ENCODE results near the gene ACSM6. TPM values are rescaled to one million over a fixed set of nuclear protein-coding genes. Genes with fewer than 3 reads are reported as not detected.
"Not testable (repeated sequence)": the region's sequence is repeated elsewhere in the genome, so short reads cannot be mapped to it uniquely, and the experiment has no call there.

The ACSM6 gene
- total RNA-seq, 1 donor from 2014 or later, result not detected

DNA sequence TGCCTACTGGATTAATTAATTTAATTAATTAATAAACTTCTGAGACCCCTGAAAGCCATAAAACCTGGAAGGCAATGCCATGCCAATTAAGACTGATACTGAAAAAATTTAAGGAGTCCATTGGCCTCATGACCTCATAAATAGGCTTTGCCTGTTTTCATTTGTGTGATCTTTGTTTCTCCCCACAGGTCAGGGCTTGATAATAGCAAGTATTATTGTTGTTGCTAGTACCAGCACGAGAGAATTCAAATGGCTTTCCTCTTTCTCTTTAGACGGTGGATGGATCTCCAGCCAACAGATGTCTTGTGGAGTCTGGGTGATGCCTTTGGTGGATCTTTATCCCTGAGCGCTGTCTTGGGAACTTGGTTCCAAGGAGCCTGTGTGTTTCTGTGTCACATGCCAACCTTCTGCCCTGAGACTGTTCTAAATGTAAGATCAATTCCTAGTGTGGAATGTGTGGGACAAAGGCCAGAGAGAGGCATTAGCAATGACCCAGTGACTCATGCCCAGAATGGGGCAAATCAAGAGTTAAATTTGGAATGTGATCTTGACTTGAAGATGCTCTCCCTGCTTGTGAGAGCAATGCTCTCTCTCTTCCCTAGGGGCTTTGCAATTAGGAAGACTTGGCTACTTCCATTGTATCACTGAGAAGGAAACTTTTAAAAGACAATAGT is 17.7 kb downstream of the ACSM6 start:
- ATAC-seq (no peak), DNase-seq (no peak)
- intact Hi-C loops (cut with micrococcal nuclease), result no loop called here

DNA sequence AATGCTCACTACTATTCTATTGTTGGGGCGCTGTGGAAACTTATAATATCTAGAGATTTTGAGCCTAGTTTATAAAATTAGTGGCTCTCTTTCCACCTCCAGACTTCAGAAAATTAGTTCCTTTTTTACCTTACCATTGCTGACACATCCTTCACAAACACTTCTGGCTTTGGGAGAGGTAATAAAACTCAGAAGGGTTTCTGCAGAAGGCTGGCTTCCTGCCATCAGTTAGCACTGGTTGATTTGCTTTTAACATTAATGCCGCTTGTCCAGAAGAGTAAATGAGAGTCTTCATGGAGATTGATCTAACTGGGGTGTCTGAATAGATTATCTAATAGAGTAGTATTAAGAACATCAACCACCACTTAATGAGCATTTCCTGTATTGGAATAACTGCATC is 20.3 kb downstream of the ACSM6 start:
- no peak for DNase-seq
- intact Hi-C loops (cut with micrococcal nuclease), result no loop called here
- ATAC-seq, result no peak

DNA sequence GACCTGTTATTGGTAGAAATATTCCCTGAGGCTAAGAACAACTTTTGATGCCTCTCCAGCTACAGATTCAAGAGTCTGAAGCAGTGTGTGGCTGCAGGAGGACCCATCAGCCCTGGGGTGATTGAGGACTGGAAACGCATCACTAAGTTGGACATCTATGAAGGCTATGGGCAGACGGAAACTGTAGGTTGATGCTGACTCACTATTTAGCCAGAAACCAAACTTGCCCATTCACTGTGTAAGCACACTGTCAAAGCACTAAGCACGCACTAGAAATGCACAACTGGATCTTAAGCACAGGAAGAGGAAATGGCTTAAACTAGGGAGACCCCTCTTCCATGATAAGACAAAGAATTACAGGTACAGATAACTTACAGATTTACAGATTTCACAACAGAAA is 20.8 kb downstream of the ACSM6 start:
- DNase-seq (no peak), ATAC-seq (no peak)
- intact Hi-C loops (cut with micrococcal nuclease), result no loop called here

DNA sequence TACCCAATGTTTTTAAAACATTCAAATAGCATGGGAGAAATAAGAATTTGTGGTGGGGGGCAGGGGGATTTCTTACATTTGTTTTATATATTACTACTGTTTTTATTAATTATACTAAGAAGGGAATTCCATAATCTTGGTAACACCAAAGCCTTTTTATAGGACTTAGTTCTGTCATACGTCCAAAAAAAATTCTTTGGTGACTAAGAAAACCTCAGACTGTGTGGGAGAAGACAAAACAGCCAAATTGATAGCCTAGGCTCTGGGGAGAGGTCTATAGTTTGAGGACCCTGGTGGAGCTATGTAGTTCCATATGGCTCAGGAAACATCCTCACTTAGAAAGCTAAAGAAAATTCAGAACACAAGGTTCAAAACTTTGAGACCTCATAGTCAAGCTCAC is 23.4 kb downstream of the ACSM6 start:
- intact Hi-C loops (cut with micrococcal nuclease), result no loop called here
- DNase-seq (no peak), ATAC-seq (no peak)

DNA sequence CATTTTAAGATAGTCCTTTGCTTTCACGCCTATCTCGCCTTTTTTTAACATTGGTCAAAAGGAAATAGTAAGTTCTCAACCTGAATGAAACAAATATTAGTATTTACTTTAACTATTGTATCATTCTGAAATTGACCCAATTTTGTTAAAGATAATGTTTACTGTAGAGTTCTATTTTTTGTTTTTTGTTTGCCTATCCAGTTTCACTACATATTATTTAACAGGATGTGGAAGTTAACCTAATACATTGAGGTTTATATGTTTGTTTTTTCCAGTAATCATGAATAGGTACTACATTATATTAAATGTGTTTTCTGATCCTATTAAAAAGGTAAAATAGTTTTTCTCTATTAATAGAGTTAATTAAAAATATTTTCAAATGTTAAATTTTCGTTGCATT is 26.5 kb downstream of the ACSM6 start:
- intact Hi-C loops (cut with micrococcal nuclease), result no loop called here
- DNase-seq (no peak), ATAC-seq (no peak)

DNA sequence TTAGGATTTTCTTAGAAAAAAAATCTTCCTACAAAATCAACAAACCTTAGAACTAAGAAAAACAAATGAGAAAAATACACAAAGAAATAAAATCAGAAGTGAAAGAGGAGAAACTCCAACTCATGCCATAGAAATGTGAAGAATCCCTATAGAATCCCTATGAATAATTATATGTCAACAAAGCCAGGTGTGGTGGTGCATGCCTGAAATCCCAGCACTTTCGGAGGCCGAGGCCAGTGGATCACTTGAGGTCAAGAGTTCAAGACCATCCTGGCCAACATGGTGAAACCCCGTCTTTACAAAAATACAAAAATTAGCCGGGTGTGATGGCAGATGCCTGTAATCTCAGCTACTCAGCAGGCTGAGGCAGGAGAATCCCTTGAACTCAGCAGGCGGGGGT is 27.1 kb downstream of the ACSM6 start:
- intact Hi-C loops (cut with micrococcal nuclease), result no loop called here
- DNase-seq, result no peak
- no peak for ATAC-seq

DNA sequence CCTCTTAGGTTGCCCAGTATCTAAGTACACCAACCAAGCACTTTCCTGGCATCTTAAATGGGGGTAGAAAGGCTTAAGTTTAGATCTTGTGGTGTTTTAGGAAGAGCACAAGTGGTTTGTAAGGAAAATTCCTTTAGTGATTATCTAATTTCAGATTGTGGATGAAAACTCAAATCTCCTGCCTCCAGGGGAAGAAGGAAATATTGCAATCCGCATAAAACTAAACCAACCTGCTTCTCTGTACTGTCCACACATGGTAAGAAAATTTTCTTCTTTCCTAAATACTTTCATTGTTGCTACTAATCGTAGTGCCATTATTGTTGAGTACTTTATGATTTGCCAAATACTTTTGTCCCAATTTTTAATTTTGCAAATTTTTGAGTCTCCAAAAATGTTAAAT is 31.1 kb downstream of the ACSM6 start:
- intact Hi-C loops (cut with micrococcal nuclease), result no loop called here
- ATAC-seq (no peak), DNase-seq (no peak)

DNA sequence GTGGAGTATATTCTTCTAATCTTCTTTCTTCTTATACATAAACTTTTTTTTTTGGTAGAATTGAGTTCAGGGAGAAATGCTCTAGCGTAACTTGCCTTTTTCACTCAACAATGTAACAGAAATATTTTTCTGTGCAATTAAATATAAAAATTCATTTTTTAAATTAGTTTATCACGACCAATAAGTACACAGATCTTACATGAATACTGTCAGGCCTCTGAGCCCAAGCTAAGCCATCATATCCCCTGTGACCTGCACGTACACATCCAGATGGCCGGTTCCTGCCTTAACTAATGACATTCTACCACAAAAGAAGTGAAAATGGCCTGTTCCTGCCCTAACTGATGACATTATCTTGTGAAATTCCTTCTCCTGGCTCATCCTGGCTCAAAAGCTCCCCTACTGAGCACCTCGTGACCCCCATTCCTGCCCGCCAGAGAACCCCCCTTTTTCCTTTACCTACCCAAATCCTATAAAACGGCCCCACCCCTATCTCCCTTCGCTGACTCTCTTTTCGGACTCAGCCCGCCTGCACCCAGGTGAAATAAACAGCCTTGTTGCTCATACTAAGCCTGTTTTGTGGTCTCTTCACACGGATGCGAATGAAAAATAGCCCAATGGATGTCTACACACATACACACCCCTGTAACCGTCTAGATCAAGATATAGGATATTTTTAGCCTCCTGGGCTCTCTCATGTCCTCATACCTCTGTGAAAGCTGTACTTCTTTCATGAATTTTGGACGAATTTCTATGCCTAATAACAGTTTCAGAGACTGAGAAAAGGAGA is 35.1 kb downstream of the ACSM6 start:
- DNase-seq; ATAC-seq; intact Hi-C loops (cut with micrococcal nuclease): not testable (repeated sequence)

DNA sequence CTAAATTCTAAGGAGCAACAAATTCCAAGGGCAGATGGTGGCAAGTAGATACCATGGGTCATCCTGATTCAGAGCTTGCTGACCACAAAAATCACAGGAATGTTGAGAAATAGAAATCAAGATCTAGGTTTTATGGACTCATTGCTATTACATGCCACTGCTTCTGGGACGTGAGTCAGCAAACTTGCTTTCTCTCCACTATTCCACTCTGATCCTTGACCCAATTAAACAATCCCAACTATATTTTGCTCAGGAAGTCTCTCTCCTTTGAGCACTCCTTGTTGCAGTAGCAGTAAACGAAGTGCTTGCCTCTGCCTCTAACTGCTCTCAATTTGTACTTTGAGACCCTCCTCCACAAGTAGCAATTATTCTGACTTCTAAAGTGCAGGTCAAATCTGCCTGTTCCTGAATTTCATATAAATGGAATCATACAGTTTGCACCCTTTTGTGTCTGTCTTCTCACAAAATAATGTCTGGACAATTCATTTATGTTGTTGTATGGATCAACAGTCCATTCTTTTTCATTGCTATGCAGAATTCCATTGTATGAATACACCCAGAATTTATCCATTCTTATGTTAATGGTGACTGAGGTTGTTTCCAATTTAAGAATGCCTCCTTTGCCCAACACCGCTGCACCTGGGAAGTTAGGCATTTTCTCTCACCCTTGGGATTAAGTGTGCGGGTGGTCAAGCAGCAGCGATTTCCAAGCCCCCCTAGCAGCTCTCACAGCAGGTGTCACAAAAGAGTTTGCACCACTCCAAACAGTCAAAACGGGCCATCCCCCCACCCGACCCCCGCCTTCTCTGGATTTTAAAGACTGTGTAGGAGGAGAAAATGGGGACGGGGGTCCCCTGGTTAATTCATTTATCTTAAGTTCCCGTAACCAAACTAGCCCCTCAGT is 35.9 kb downstream of the ACSM6 start:
- intact Hi-C loops (cut with micrococcal nuclease), result no loop called here
- no peak for DNase-seq
- no peak for ATAC-seq

DNA sequence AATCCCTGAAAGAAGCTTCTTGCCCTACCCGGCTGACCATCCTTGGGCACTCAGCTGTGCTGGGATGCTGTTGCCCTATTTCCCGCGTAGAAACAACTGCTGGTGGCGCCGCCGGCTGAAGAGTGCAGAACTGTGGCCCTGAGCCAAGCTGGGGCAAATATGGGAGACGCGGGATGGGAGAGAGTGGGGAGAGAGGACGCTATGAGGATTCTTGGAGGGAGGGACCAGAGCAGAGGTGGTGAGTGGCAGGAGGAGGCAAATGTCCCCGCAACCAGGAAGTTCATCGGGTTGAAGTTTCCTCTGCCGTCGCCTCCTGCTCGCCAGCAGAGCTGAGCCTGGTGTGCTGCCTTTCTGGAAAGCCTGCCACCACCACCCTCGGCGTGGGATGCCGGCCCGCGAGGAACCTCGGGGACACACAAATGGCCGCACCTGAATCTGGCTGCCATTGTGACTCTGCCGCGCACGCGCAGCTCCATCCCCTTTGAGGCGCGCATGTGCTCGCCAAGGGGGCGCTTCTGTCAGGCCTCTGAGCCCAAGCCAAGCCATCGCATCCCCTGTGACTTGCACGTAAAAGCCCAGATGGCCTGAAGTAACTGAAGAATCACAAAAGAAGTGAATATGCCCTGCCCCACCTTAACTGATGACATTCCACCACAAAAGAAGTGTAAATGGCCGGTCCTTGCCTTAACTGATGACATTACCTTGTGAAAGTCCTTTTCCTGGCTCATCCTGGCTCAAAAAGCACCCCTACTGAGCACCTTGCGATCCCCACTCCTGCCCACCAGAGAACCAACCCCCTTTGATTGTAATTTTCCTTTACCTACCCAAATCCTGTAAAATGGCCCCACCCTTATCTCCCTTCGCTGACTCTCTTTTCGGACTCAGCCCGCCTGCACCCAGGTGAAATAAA is 36.9 kb downstream of the ACSM6 start:
- peak; percentile 75 for ATAC-seq

DNA sequence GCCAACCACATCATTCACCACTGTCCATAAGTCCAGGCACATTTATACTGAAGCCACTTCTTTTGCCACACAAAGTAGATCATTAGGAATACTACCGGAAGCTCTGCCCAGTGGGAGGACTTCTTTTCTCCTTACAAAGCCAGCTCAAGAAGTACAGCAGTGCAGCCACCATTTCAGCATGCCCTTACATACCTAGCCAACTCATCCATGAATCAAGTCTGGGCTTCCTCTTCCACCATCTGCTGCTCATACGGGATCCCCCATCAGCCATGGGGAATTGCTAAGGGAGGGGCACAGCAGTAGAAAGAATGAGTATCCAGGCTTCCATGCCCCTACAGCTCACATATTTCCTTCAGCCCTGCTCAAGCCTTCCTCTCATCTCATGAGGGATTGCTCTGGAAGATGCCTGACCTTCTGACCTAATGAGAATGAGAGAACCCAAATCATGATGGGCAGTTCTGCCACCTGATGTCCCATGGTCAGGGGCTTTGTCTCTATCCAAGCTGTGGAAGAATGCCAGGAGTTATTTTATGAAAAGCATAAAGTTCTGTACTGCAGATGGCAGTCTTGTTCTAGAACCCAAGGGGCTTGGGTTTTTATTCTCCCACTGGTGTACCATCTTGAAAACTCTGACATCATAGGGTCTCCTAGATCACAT is 39.5 kb downstream of the ACSM6 start:
- DNase-seq (no peak), ATAC-seq (no peak)
- intact Hi-C loops (cut with micrococcal nuclease), result no loop called here

More for the DNA sequence above, 36.9 kb downstream of the ACSM6 start:
- DNase-seq, result peak; percentile 79
- intact Hi-C loops (cut with micrococcal nuclease), result not testable (repeated sequence)

DNA sequence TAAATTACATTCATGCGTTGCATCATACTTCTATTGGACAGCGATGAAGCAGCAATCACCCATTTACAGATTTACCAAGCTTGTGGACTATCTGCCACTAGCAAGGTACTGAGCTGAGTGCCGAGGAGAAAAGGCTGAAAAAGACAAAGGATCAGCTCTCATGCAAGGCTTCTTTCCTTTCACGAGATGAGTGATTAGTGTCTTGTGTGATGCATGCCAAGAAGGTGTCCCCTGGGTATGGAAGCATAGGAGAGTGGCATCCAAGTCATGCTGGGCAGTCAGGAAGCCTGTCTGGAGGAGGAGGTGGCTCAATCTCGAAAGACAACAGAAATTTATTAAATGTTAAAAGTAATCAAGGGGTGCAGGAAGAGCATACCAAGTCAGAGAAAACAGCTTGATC is 40.9 kb downstream of the ACSM6 start:
- intact Hi-C loops (cut with micrococcal nuclease), result no loop called here
- ATAC-seq, result no peak
- no peak for DNase-seq

DNA sequence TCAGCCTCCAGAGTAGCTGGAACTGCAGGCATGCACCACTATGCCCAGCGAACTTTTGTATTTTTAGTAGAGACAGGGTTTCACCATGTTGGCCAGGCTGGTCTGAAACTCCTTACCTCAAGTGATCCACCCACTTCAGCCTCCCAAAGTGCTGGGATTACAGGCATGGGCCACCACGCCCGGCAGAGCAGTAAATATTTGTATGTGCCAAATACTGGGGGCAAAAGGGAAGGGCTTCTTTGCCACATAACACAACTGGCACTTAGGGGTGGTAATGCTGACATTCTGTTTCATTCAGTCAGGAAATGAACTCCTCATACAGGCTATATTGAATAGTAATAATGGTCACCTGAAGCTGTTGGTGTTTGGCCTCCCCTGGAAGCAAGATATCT is 41.6 kb downstream of the ACSM6 start:
- no peak for DNase-seq
- ATAC-seq, result no peak
- intact Hi-C loops (cut with micrococcal nuclease), result no loop called here

DNA sequence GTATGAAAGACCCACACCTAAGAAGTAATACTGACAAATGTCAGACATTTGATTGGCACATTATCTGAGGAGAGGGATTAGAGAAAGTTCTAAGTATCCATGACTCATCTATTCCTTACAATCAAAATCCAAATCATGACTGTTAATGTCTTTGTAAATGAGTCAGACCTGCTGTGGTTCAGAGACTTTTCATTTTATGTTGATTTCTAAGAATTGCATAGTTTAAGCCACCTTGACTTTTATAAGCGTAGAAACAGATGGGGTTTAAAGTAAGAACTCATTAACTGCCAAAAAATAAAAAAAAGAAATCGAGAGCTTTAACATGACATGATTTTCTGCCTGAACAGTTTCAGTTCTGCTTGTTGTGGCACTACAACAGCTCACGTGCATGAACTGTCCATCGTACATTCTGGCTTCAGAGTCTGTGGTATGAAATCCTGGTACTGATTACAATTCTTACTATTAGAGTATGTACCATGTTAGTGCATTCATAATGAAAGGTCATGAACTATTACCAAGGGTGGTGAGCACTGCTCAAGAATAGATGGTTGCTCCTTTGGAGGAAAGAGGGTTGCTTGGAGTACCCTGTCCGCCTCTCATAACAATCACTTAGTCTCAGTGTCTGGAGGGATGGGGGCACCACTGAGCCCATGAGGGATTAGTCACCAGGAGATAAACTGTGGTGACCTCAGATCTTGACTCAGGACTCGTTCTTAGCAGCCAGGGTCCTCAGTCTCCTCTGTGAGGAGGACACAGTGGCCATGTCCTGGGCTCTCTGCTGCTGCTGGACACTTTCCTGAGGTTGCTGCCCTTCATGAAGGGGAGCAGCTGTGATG is 42.2 kb downstream of the ACSM6 start:
- intact Hi-C loops (cut with micrococcal nuclease), result no loop called here
- DNase-seq, result no peak
- ATAC-seq, result peak; percentile 13

DNA sequence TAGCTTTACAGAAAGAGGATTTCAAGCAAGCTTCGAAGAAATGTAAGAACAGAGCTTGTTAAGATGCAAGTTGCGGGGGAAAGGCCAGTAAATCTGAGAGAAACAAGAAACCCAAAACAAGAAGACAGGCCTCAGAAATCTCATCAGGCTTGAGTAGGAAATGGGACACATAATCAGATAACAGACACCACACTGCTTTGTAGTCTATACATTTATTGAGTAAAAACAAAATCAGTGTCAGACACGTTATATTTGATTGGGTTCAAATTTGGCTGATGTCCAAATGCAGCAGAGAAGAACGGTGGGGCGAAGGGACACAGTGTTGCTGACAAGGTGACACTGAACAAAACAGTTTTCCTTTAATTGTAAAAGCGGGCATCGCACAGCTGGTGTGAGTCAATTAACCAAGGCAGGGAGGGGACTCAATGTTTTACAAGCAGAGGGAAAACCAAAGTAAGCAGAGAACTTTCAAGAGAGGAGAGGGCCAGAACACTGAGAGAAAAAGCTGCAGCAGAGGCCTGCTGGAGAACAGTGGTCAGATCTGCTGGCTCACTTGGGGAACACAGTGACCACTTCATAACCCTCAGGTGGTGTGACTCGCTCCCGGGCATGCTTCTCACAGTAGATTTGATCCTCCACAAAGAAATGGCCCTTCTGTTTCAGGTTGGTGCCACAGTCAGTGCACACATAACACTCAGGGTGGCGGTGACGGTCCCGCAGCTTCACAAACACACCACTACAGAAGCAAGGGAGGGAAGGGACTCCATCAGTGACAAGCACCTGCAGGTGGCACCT is 43.5 kb downstream of the ACSM6 start:
- ATAC-seq (no peak), DNase-seq (no peak)
- intact Hi-C loops (cut with micrococcal nuclease), result no loop called here

DNA sequence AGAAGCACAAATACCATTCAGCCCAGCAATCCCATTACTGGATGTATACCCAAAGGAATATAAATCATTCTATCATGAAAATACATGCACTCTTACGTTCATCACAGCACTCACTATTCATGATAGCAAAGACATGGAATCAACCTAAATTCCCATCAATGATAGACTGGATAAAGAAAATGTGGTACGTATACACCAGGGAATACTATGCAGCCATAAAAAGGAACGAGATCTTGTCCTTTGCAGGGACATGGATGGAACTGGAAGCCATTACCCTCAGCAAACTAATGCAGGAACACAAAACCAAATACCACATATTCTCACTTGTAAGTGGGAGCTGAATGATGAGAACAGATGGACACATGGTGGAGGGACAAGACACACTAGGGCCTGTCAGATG is 46.1 kb downstream of the ACSM6 start:
- DNase-seq; intact Hi-C loops (cut with micrococcal nuclease); ATAC-seq: not testable (repeated sequence)

DNA sequence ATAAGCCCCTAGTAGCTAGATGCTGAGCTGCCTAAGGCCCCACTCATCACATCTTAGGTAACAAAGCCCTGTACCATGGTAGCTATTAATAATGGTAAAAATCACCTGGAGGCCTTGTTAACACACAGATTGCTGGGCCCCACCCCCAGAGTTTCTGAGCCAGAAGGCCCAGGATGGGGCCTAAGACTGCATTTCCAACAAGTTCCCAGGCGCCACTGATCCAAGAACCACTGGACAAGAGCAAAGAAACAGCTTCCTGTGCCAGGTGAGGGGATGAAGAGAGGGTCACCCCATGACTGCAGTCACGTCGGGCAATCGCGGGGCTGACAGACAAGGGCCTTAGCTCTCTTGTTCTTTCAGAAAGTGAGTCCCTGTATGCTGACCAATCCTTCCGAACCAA is 46.8 kb downstream of the ACSM6 start:
- DNase-seq (no peak), ATAC-seq (no peak)
- intact Hi-C loops (cut with micrococcal nuclease), result no loop called here

Data from left ventricle myocardium superior (tissue), 1 donor.